Hepatocyte (in vitro differentiated cells): ENCODE data around the gene TMED4.

Experiments used
- EZH2 ChIP-seq: fragments of 200-600 bp; sonication (generic); IDR thresholded peaks from 2 replicates; pipeline ENCODE4 v1.6.1; 2016; ENCODE audit warnings: antibody characterized with exemption, mild to moderate bottlenecking, borderline replicate concordance
- TF ChIP-seq, protein P1 (sequence below): fragments of 200-600 bp; sonication (generic); IDR thresholded peaks from 2 replicates; pipeline ENCODE4 v1.5.1; 2016; ENCODE audit warnings: antibody characterized with exemption, mild to moderate bottlenecking; ENCODE audit not compliant: poor library complexity

DNA sequence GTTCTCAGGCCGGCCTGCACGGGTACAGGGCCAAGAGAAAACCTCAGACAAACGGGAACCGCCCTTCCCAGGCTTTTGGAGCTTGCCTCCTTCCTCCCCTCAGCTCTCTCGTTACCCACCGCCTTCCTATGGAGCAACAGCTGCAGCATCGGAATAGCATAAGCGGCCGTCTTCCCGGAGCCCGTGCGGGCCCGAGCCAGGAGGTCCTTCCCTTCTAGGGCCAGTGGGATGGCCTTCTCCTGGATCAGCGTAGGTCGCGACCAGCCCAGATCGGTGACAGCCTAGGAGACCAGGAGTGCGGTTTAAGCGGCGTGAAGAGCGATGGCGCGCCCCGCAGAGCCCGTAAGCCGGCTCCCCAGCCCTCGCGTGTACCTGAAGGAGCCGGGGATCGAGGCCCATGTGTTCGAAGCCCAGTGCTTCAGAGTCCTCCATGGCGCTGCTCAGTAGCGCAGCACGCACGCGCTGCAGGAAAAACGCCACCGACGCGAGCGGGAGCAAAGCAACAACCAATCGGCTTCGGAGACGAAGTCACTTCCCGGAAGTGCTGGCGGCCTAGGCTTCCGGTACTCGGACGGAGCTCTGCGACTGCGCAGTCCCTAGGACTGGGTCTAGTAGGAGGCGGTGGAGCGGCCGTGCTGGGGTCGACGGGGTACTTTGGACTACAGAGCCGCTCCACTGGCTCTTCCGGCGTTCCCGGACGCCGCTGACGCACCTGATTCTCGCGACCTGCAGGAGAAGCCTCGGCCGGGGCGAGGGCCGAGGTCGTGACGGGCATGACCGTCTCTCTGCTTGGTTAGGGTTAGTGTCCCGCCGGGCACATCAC lies 8.4 kb downstream of the TMED4 start, which contains the start of gene DDX56:
- TF ChIP-seq, protein P1, sequence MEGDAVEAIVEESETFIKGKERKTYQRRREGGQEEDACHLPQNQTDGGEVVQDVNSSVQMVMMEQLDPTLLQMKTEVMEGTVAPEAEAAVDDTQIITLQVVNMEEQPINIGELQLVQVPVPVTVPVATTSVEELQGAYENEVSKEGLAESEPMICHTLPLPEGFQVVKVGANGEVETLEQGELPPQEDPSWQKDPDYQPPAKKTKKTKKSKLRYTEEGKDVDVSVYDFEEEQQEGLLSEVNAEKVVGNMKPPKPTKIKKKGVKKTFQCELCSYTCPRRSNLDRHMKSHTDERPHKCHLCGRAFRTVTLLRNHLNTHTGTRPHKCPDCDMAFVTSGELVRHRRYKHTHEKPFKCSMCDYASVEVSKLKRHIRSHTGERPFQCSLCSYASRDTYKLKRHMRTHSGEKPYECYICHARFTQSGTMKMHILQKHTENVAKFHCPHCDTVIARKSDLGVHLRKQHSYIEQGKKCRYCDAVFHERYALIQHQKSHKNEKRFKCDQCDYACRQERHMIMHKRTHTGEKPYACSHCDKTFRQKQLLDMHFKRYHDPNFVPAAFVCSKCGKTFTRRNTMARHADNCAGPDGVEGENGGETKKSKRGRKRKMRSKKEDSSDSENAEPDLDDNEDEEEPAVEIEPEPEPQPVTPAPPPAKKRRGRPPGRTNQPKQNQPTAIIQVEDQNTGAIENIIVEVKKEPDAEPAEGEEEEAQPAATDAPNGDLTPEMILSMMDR, result no peak
- TF ChIP-seq EZH2, result no peak
